Measurements from ENCODE around the gene LNP1. TPM values are rescaled to one million over a fixed set of nuclear protein-coding genes. Genes with fewer than 3 reads are reported as not detected.
"Not testable (repeated sequence)": the region's sequence is repeated elsewhere in the genome, so short reads cannot be mapped to it uniquely, and the experiment has no call there.

LNP1 gene
- total RNA-seq, 1 donor: 2.9 TPM

- Histone ChIP-seq H3K79me2 (ENCODE audit: insufficient read depth, low read length) (no peaks in the 10 kb centered on the region), H2AFZ (ENCODE audit: low read length) (no peak overlapping the region), H3K27ac (ENCODE audit: low read depth, low read length) (no peak overlapping the region), H3K27me3 (ENCODE audit: insufficient read depth, low read length) (no peaks in the 10 kb centered on the region), H3K4me1 (ENCODE audit: insufficient read depth, low read length) (no peaks in the 10 kb centered on the region), H3K4me3 (ENCODE audit: insufficient read depth, low read length) (no peak overlapping the region), H3K36me3 (ENCODE audit: insufficient read depth, low read length) (no peaks in the 10 kb centered on the region), H3K4me2 (ENCODE audit: insufficient read depth, low read length) (no peak overlapping the region), H4K20me1 (ENCODE audit: insufficient read depth, low read length) (no peaks in the 10 kb centered on the region), H3K9me3 (ENCODE audit: low read depth, low read length) (no peaks in the 10 kb centered on the region)
- DNase-seq (ENCODE audit: insufficient read length, low spot score, missing footprints): no peak
- TF ChIP-seq, protein P1, sequence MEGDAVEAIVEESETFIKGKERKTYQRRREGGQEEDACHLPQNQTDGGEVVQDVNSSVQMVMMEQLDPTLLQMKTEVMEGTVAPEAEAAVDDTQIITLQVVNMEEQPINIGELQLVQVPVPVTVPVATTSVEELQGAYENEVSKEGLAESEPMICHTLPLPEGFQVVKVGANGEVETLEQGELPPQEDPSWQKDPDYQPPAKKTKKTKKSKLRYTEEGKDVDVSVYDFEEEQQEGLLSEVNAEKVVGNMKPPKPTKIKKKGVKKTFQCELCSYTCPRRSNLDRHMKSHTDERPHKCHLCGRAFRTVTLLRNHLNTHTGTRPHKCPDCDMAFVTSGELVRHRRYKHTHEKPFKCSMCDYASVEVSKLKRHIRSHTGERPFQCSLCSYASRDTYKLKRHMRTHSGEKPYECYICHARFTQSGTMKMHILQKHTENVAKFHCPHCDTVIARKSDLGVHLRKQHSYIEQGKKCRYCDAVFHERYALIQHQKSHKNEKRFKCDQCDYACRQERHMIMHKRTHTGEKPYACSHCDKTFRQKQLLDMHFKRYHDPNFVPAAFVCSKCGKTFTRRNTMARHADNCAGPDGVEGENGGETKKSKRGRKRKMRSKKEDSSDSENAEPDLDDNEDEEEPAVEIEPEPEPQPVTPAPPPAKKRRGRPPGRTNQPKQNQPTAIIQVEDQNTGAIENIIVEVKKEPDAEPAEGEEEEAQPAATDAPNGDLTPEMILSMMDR (IDR thresholded peaks at IDR 0.05; ENCODE audit: extremely low read depth, low read depth, low read length): no peak
These were observed 39.6 kb downstream of the LNP1 start for GRCh38 chr3:100440895-100441294.

DNA sequence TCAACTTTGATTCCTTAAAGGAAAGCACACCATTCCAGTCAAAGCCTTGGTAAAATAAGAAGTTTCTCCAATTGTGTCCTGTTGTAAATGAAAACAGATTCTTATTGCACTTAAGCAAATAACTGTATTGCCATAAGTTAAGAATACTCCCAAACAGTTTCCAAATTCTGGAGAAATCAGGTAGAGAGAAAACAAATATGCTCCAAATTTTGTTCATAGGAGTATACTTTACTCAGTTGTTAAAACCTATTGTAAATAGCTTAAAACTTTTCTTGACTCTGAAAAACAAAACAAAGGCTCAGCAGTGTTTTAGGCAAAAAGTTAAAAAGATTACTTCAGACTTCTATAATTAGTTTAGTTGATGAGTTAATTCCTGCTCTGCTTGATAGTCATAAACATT, 42.4 kb downstream of the LNP1 start:
- TF ChIP-seq, protein P1 (IDR thresholded peaks at IDR 0.05; ENCODE audit: extremely low read depth, low read depth, low read length): no peak
- Histone ChIP-seq H3K4me3 (ENCODE audit: insufficient read depth, low read length) (no peak overlapping the region), H2AFZ (ENCODE audit: low read length) (no peak overlapping the region), H3K9me3 (ENCODE audit: low read depth, low read length) (no peaks in the 10 kb centered on the region), H4K20me1 (ENCODE audit: insufficient read depth, low read length) (no peaks in the 10 kb centered on the region), H3K27ac (ENCODE audit: low read depth, low read length) (no peak overlapping the region), H3K4me2 (ENCODE audit: insufficient read depth, low read length) (no peak overlapping the region), H3K79me2 (ENCODE audit: insufficient read depth, low read length) (no peaks in the 10 kb centered on the region), H3K4me1 (ENCODE audit: insufficient read depth, low read length) (no peaks in the 10 kb centered on the region), H3K36me3 (ENCODE audit: insufficient read depth, low read length) (no peaks in the 10 kb centered on the region), H3K27me3 (ENCODE audit: insufficient read depth, low read length) (no peaks in the 10 kb centered on the region)
- no peak for DNase-seq (ENCODE audit: insufficient read length, low spot score, missing footprints)

DNA sequence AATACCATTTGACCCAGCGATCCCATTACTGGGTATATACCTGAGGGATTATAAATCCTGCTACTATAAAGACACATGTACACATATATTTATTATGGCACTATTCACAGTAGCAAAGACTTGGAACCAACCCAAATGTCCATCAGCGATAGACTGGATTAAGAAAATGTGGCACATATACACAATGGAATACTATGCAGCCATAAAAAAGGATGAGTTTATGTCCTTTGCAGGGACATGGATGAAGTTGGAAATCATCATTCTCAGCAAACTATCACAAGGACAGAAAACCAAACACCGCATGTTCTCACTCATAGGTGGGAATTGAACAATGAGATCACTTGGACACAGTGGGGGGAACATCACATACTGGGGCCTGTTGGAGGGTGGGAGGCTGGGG, 45.7 kb downstream of the LNP1 start:
- not testable (repeated sequence) for H3K79me2 ChIP-seq (ENCODE audit: insufficient read depth, low read length); H4K20me1 ChIP-seq (ENCODE audit: insufficient read depth, low read length); H3K4me2 ChIP-seq (ENCODE audit: insufficient read depth, low read length); H3K27me3 ChIP-seq (ENCODE audit: insufficient read depth, low read length); H3K4me3 ChIP-seq (ENCODE audit: insufficient read depth, low read length); H3K27ac ChIP-seq (ENCODE audit: low read depth, low read length); H2AFZ ChIP-seq (ENCODE audit: low read length); H3K4me1 ChIP-seq (ENCODE audit: insufficient read depth, low read length); DNase-seq (ENCODE audit: insufficient read length, low spot score, missing footprints); H3K36me3 ChIP-seq (ENCODE audit: insufficient read depth, low read length); H3K9me3 ChIP-seq (ENCODE audit: low read depth, low read length)

DNA sequence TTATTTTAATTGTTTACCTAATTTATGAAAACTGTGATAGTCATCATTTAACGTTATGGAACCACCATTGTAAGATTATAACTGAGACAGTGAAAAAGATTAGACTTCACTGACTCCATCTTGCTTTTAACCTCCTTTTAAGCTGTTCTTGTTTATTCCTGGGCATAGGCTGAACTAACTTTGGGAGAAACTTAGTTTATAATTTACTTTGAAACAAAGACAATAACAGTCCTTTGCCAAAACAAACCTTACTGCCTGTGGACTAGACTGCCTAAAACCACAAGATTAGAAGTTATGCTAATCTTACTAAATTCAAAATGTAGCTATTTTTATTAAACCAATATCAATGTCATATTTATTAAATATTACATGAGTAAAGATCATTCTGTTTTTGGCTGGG, 46.7 kb downstream of the LNP1 start:
- Histone ChIP-seq H4K20me1 (ENCODE audit: insufficient read depth, low read length) (no peaks in the 10 kb centered on the region), H3K27ac (ENCODE audit: low read depth, low read length) (no peak overlapping the region), H3K36me3 (ENCODE audit: insufficient read depth, low read length) (no peaks in the 10 kb centered on the region), H3K4me1 (ENCODE audit: insufficient read depth, low read length) (no peaks in the 10 kb centered on the region), H3K4me2 (ENCODE audit: insufficient read depth, low read length) (no peak overlapping the region), H3K27me3 (ENCODE audit: insufficient read depth, low read length) (no peaks in the 10 kb centered on the region), H3K4me3 (ENCODE audit: insufficient read depth, low read length) (no peak overlapping the region), H3K79me2 (ENCODE audit: insufficient read depth, low read length) (no peaks in the 10 kb centered on the region), H2AFZ (ENCODE audit: low read length) (no peak overlapping the region), H3K9me3 (ENCODE audit: low read depth, low read length) (no peaks in the 10 kb centered on the region)
- TF ChIP-seq, protein P1 (IDR thresholded peaks at IDR 0.05; ENCODE audit: extremely low read depth, low read depth, low read length): no peak
- no peak for DNase-seq (ENCODE audit: insufficient read length, low spot score, missing footprints)

All from osteoblast (primary cell).